GM12874 (cell line): ENCODE results near the gene TXNRD1.

Source experiments
- CTCF ChIP-seq: IDR thresholded peaks from 2 replicates; pipeline ENCODE4 v1.5.1; 2011; ENCODE audit warnings: low read depth, mild to moderate bottlenecking, control low read depth, low read length, moderate library complexity; ENCODE audit not compliant: insufficient read depth

Gene TXNRD1

GRCh38 chr12:104369708-104370107 is 154.1 kb downstream of the TXNRD1 start:
- no peak for TF ChIP-seq CTCF

- TF ChIP-seq CTCF: no peak
These were observed 155.7 kb downstream of the TXNRD1 start for GRCh38 chr12:104371043-104371870.

GRCh38 chr12:104372061-104372720 is 156.6 kb downstream of the TXNRD1 start:
- no peak for TF ChIP-seq CTCF

- no peak for TF ChIP-seq CTCF
These were observed 157.2 kb downstream of the TXNRD1 start for GRCh38 chr12:104372721-104373335.

- no peak for TF ChIP-seq CTCF
These were observed 158.5 kb downstream of the TXNRD1 start for GRCh38 chr12:104374071-104374470.

GRCh38 chr12:104374806-104375205 is 159.2 kb downstream of the TXNRD1 start:
- TF ChIP-seq CTCF: no peak

- TF ChIP-seq CTCF: no peak
These were observed 160.2 kb downstream of the TXNRD1 start for GRCh38 chr12:104375775-104376174.
